ENCODE measurements around the gene UBD.

The UBD gene

GRCh38 chr6:29564875-29565274, 5.3 kb upstream of the UBD start:
- no peak for DNase-seq
- intact Hi-C loops (cut with DNase I) = no loop called here

DNA sequence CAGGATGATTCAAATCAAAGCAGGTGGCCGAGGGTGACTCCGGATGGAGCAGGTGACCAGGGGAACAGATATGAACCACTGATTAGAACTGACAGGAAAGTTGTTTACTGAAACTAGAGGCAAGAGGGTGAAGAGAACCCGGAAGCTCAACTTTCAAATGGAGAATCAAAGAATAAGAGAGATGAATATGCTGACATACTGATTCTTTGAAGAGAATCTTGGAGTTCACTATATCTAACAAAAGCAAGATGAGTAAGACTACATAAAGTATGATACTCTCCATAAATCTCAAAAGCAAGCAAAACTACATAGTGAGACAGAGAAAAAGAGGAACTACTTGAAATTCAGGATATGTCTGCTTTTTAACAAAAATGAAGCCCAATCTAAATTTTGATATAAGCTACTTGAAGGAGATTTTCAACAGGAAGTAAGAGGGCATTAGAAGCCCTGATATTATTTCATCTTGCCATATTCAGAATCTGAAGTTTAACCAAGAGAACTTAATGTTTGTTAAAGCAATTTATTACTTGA, 4.0 kb upstream of the UBD start:
- intact Hi-C loops (cut with DNase I) = no loop called here
- DNase-seq = no peak

DNA sequence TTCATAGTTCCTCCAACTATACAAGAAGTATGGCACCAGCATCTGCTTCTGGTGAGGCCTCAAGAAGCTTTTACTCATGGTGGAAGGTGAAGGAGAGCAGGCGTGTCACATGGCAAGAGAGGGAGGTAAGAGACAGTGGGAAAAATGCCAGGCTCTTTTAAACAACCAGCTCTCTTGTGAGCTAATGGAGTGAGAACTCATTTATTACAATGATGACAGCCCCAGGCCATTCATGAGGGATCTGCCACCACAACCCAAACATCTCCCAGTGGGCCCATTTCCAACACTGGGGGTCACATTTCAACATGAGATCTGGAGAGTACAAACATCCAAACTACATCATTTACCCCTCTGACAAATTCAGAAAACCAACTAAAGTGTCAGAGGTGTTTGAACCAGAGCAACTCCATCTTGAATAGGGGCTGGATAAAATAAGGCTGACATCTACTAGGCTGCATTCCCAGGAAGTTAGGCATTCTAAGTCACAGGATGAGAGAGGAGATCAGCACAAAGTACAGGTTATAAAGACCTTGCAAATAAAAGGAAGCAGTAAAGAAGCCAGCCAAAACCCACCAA, 2.2 kb upstream of the UBD start:
- intact Hi-C loops (cut with DNase I) = no loop called here
- no peak for DNase-seq

GRCh38 chr6:29561091-29561490, 1.6 kb upstream of the UBD start:
- intact Hi-C loops (cut with DNase I) = no loop called here
- no peak for DNase-seq

DNA sequence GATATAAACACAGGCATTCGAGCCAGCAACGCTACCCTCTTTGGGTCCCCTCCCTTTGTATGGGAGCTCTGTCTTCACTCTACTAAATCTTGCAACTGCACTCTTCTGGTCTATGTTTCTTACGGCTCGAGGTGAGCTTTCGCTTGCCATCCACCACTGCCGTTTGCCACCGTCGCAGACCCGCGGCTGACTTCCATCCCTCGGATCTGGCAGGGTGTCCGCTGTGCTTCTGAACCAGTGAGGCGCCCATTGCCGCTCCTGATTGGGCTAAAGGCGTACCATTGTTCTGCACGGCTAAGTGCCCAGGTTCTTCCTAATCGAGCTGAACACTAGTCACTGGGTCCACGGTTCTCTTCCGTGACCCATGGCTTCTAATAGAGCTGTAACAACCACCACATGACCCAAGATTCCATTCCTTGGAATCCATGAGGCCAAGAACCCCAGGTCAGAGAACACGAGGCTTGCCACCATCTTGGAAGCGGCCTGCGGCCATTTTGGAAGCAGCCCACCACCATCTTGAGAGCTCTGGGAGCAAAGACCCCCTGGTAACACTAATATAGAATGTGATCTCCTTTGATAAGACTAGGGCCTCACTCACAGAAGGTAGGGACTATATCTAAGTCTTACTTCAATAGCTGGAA, 973 bp downstream of the UBD start:
- intact Hi-C loops (cut with DNase I) = no loop called here
- no peak for DNase-seq

- no peak for DNase-seq
- intact Hi-C loops (cut with DNase I) = no loop called here
Observed at GRCh38 chr6:29557320-29557719, 2.2 kb downstream of the UBD start.

DNA sequence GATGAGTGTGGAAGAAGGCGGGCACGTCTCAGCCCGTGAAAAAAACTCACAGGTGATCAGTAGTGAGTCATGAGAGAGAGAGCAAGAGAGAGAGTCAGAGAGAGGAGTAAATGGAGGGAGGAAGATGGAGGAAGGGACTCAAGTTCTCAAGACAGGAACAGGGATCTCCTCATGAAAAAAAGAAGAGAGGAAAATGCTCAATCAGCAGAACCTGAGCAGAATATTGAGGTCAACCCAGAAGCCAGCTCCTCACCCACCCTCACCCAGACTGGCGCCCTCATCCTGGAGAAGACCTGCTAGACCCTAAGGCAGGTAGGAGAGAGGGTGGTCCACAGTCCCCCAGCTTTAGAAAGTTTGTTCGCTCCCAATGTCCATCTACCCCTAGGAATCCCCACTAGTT, 4.8 kb downstream of the UBD start:
- intact Hi-C loops (cut with DNase I) = no loop called here

DNA sequence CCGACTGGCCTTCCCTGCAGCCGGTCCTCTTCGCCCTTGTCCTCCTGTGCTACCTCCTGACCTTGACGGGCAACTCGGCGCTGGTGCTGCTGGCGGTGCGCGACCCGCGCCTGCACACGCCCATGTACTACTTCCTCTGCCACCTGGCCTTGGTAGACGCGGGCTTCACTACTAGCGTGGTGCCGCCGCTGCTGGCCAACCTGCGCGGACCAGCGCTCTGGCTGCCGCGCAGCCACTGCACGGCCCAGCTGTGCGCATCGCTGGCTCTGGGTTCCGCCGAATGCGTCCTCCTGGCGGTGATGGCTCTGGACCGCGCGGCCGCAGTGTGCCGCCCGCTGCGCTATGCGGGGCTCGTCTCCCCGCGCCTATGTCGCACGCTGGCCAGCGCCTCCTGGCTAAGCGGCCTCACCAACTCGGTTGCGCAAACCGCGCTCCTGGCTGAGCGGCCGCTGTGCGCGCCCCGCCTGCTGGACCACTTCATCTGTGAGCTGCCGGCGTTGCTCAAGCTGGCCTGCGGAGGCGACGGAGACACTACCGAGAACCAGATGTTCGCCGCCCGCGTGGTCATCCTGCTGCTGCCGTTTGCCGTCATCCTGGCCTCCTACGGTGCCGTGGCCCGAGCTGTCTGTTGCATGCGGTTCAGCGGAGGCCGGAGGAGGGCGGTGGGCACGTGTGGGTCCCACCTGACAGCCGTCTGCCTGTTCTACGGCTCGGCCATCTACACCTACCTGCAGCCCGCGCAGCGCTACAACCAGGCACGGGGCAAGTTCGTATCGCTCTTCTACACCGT, 6.1 kb downstream of the UBD start:
- intact Hi-C loops (cut with DNase I) = no loop called here

More for the DNA sequence above, 4.8 kb downstream of the UBD start:
- no peak for DNase-seq

GRCh38 chr6:29552512-29553051, 7.0 kb downstream of the UBD start:
- intact Hi-C loops (cut with DNase I) = no loop called here
- peak in 2 of 42 donors; percentile 7 to 24 for DNase-seq

More for the DNA sequence above, 6.1 kb downstream of the UBD start:
- peak in 18 of 42 donors; percentile 2 to 55 (median 15) for DNase-seq

DNA sequence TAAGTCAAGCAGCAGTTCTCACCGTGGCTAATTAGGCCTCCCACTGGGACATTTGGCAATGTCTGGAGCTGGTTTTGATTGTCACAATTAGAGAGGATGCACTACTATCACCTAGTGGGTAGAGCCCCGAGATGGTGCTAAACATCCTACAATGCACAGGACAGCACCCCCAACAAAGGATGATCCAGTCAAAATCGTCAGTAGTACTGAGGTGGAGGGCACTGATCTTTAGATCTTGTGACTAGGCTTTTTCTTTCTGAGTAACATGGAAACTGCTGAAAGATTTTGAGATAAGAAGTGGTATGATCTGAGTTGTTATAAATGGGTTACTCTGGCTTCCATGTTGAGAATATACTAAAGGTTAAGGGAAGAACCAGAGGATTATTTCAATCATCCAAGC, 12.0 kb downstream of the UBD start:
- intact Hi-C loops (cut with DNase I) = no loop called here

GRCh38 chr6:29537714-29538403, 21.7 kb downstream of the UBD start:
- DNase-seq = peak in 1 of 42 donors; percentile 27
- intact Hi-C loops (cut with DNase I) = no loop called here

More for the DNA sequence above, 12.0 kb downstream of the UBD start:
- no peak for DNase-seq

GRCh38 chr6:29532320-29532951, 27.1 kb downstream of the UBD start:
- intact Hi-C loops (cut with DNase I) = no loop called here
- peak in 1 of 42 donors; percentile 20 for DNase-seq

GRCh38 chr6:29531668-29532067, 27.9 kb downstream of the UBD start:
- intact Hi-C loops (cut with DNase I) = no loop called here
- peak in 1 of 42 donors; percentile 7 for DNase-seq

- intact Hi-C loops (cut with DNase I) = no loop called here
- peak in 2 of 42 donors; percentile 32 to 33 for DNase-seq
Observed at GRCh38 chr6:29530671-29531310, 28.7 kb downstream of the UBD start.

DNA sequence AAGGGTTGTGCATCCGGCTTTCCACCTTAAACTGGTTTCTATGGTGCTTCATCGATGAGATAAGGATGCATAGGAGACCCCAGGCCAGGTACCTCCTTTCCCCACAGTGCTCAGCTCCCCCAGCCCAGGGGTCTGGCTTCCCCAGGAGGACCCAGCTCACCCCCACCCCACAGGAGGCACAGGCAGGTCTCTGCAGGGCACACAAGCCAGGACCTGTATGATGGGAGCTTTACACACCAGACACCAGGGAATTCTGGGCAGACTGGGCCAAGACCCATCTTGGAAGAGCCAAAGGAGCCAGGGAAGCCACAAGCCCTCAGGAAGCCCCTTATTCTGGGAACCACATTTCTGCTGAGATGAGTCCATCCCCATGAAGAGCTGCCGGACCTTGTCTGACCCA, 29.6 kb downstream of the UBD start:
- DNase-seq = peak in 2 of 42 donors; percentile 16 to 22
- intact Hi-C loops (cut with DNase I) = no loop called here

GRCh38 chr6:29528988-29529560, 30.5 kb downstream of the UBD start:
- intact Hi-C loops (cut with DNase I) = no loop called here
- DNase-seq = peak in 2 of 42 donors; percentile 25 to 27

- DNase-seq = peak in 1 of 42 donors; percentile 31
- intact Hi-C loops (cut with DNase I) = no loop called here
Observed at GRCh38 chr6:29528300-29528931, 31.1 kb downstream of the UBD start.

Data from head of caudate nucleus (tissue), 42 donors.